ENCODE data around the gene WNT16. TPM values are rescaled to one million over a fixed set of nuclear protein-coding genes. Genes with fewer than 3 reads are reported as not detected.
"Not testable (repeated sequence)": the region's sequence is repeated elsewhere in the genome, so short reads cannot be mapped to it uniquely, and the experiment has no call there.

WNT16 gene
- total and polyA plus RNA-seq, 7 experiments from 2014 or later: not detected

GRCh38 chr7:121305109-121305508 lies 23.7 kb upstream of the WNT16 start:
- H3K4me3 Mint-ChIP-seq: no peak overlapping the region
- no peak for ATAC-seq

GRCh38 chr7:121306565-121306964 lies 22.2 kb upstream of the WNT16 start:
- H3K4me3 Mint-ChIP-seq: no peak overlapping the region
- H3K27ac Mint-ChIP-seq: no peak overlapping the region

More at GRCh38 chr7:121305109-121305508, 23.7 kb upstream of the WNT16 start:
- no peaks in the 10 kb centered on the region for H3K27me3 ChIP-seq (ENCODE audit: control insufficient read depth in 2 of 2, insufficient read depth in 2 of 2, low read length in 2 of 2)
- H3K4me3 ChIP-seq (ENCODE audit: low read length): no peak overlapping the region
- H3K36me3 Mint-ChIP-seq: no peaks in the 10 kb centered on the region
- no peak for DNase-seq
- H3K27ac Mint-ChIP-seq: no peak overlapping the region
- peaks cover 0 to 3% (median 0%) of the 10 kb centered on the region in 11 donors for H3K9me3 Mint-ChIP-seq
- no peak overlapping the region for H3K27ac ChIP-seq (ENCODE audit: low read depth, low read length)
- POLR2A ChIA-PET: no interaction called here
- H3K4me1 Mint-ChIP-seq: no peaks in the 10 kb centered on the region
- H3K27me3 Mint-ChIP-seq: peaks cover 12 to 36% (median 23%) of the 10 kb centered on the region in 5 donors
- no peaks in the 10 kb centered on the region for H3K9me3 ChIP-seq (ENCODE audit: control insufficient read depth in 2 of 3, low read length in 3 of 3)
- no peaks in the 10 kb centered on the region for H3K4me1 ChIP-seq (ENCODE audit: control insufficient read depth in 2 of 2, insufficient read depth in 2 of 2, low read length in 2 of 2)
- CTCF ChIA-PET: no interaction called here
- intact Hi-C loops (cut with micrococcal nuclease): no loop called here
- H3K36me3 ChIP-seq (ENCODE audit: control insufficient read depth in 2 of 3, insufficient read depth in 3 of 3, low read length in 3 of 3): no peaks in the 10 kb centered on the region

GRCh38 chr7:121307021-121307574 lies 21.7 kb upstream of the WNT16 start:
- H3K27ac Mint-ChIP-seq: no peak overlapping the region
- H3K27ac ChIP-seq (ENCODE audit: low read depth, low read length): no peak overlapping the region
- no peaks in the 10 kb centered on the region for H3K36me3 ChIP-seq (ENCODE audit: control insufficient read depth in 2 of 3, insufficient read depth in 3 of 3, low read length in 3 of 3)
- no peak overlapping the region for H3K4me3 Mint-ChIP-seq
- H3K9me3 ChIP-seq (ENCODE audit: control insufficient read depth in 2 of 3, low read length in 3 of 3): no peaks in the 10 kb centered on the region
- intact Hi-C loops (cut with micrococcal nuclease): no loop called here
- DNase-seq (no peak), ATAC-seq (no peak)
- H3K4me1 ChIP-seq (ENCODE audit: control insufficient read depth in 2 of 2, insufficient read depth in 2 of 2, low read length in 2 of 2): no peaks in the 10 kb centered on the region
- CTCF ChIA-PET: no interaction called here
- POLR2A ChIA-PET: no interaction called here
- no peaks in the 10 kb centered on the region for H3K4me1 Mint-ChIP-seq
- peaks cover 17 to 29% (median 20%) of the 10 kb centered on the region in 5 donors for H3K27me3 Mint-ChIP-seq
- no peak overlapping the region for H3K4me3 ChIP-seq (ENCODE audit: low read length)
- peaks cover 0 to 6% (median 1%) of the 10 kb centered on the region in 11 donors for H3K9me3 Mint-ChIP-seq
- no peaks in the 10 kb centered on the region for H3K27me3 ChIP-seq (ENCODE audit: control insufficient read depth in 2 of 2, insufficient read depth in 2 of 2, low read length in 2 of 2)
- H3K36me3 Mint-ChIP-seq: no peaks in the 10 kb centered on the region

More at GRCh38 chr7:121306565-121306964, 22.2 kb upstream of the WNT16 start:
- intact Hi-C loops (cut with micrococcal nuclease): no loop called here
- Histone ChIP-seq H3K27ac (ENCODE audit: low read depth, low read length) (no peak overlapping the region), H3K27me3 (ENCODE audit: control insufficient read depth in 2 of 2, insufficient read depth in 2 of 2, low read length in 2 of 2) (no peaks in the 10 kb centered on the region), H3K36me3 (ENCODE audit: control insufficient read depth in 2 of 3, insufficient read depth in 3 of 3, low read length in 3 of 3) (no peaks in the 10 kb centered on the region), H3K4me3 (ENCODE audit: low read length) (no peak overlapping the region), H3K4me1 (ENCODE audit: control insufficient read depth in 2 of 2, insufficient read depth in 2 of 2, low read length in 2 of 2) (no peaks in the 10 kb centered on the region), H3K9me3 (ENCODE audit: control insufficient read depth in 2 of 3, low read length in 3 of 3) (no peaks in the 10 kb centered on the region)
- H3K4me1 Mint-ChIP-seq: no peaks in the 10 kb centered on the region
- ChIA-PET CTCF (no interaction called here), POLR2A (no interaction called here)
- DNase-seq: no peak
- peaks cover 17 to 31% (median 23%) of the 10 kb centered on the region in 5 donors for H3K27me3 Mint-ChIP-seq
- ATAC-seq: no peak
- no peaks in the 10 kb centered on the region for H3K36me3 Mint-ChIP-seq
- peaks cover 0 to 6% (median 1%) of the 10 kb centered on the region in 11 donors for H3K9me3 Mint-ChIP-seq

GRCh38 chr7:121313220-121313792 lies 15.5 kb upstream of the WNT16 start:
- POLR2A ChIA-PET: no interaction called here
- H3K36me3 Mint-ChIP-seq: no peaks in the 10 kb centered on the region

GRCh38 chr7:121313793-121314676 lies 14.8 kb upstream of the WNT16 start:
- Histone ChIP-seq H3K9me3 (ENCODE audit: control insufficient read depth in 2 of 3, low read length in 3 of 3) (no peaks in the 10 kb centered on the region), H3K36me3 (ENCODE audit: control insufficient read depth in 2 of 3, insufficient read depth in 3 of 3, low read length in 3 of 3) (no peaks in the 10 kb centered on the region), H3K4me1 (ENCODE audit: control insufficient read depth in 2 of 2, insufficient read depth in 2 of 2, low read length in 2 of 2) (no peaks in the 10 kb centered on the region), H3K27me3 (ENCODE audit: control insufficient read depth in 2 of 2, insufficient read depth in 2 of 2, low read length in 2 of 2) (no peaks in the 10 kb centered on the region), H3K27ac (ENCODE audit: low read depth, low read length) (no peak overlapping the region), H3K4me3 (ENCODE audit: low read length) (no peak overlapping the region)
- Mint-ChIP-seq H3K4me3 (no peak overlapping the region), H3K4me1 (no peaks in the 10 kb centered on the region), H3K27ac (no peak overlapping the region), H3K27me3 (peaks cover 8 to 24% (median 18%) of the 10 kb centered on the region in 5 donors), H3K36me3 (no peaks in the 10 kb centered on the region), H3K9me3 (peaks cover 0 to 6% (median 1%) of the 10 kb centered on the region in 11 donors)
- CTCF ChIA-PET: no interaction called here
- POLR2A ChIA-PET: no interaction called here
- DNase-seq (no peak), ATAC-seq (no peak)
- intact Hi-C loops (cut with micrococcal nuclease): no loop called here

More at GRCh38 chr7:121313220-121313792, 15.5 kb upstream of the WNT16 start:
- no peaks in the 10 kb centered on the region for H3K4me1 Mint-ChIP-seq
- CTCF ChIA-PET: no interaction called here
- Histone ChIP-seq H3K36me3 (ENCODE audit: control insufficient read depth in 2 of 3, insufficient read depth in 3 of 3, low read length in 3 of 3) (no peaks in the 10 kb centered on the region), H3K9me3 (ENCODE audit: control insufficient read depth in 2 of 3, low read length in 3 of 3) (no peaks in the 10 kb centered on the region), H3K27me3 (ENCODE audit: control insufficient read depth in 2 of 2, insufficient read depth in 2 of 2, low read length in 2 of 2) (no peaks in the 10 kb centered on the region), H3K4me1 (ENCODE audit: control insufficient read depth in 2 of 2, insufficient read depth in 2 of 2, low read length in 2 of 2) (no peaks in the 10 kb centered on the region), H3K27ac (ENCODE audit: low read depth, low read length) (no peak overlapping the region), H3K4me3 (ENCODE audit: low read length) (no peak overlapping the region)
- no peak for ATAC-seq
- H3K27ac Mint-ChIP-seq: no peak overlapping the region
- intact Hi-C loops (cut with micrococcal nuclease): no loop called here
- peaks cover 0 to 6% (median 1%) of the 10 kb centered on the region in 11 donors for H3K9me3 Mint-ChIP-seq
- peaks cover 8 to 25% (median 19%) of the 10 kb centered on the region in 5 donors for H3K27me3 Mint-ChIP-seq
- no peak overlapping the region for H3K4me3 Mint-ChIP-seq
- DNase-seq: no peak

- CTCF ChIA-PET; intact Hi-C loops (cut with micrococcal nuclease); POLR2A ChIA-PET; H3K36me3 ChIP-seq (ENCODE audit: control insufficient read depth in 2 of 3, insufficient read depth in 3 of 3, low read length in 3 of 3); H3K4me1 ChIP-seq (ENCODE audit: control insufficient read depth in 2 of 2, insufficient read depth in 2 of 2, low read length in 2 of 2); H3K4me1 Mint-ChIP-seq; H3K36me3 Mint-ChIP-seq; H3K27ac ChIP-seq (ENCODE audit: low read depth, low read length); H3K9me3 ChIP-seq (ENCODE audit: control insufficient read depth in 2 of 3, low read length in 3 of 3); H3K9me3 Mint-ChIP-seq; H3K4me3 ChIP-seq (ENCODE audit: low read length); ATAC-seq; H3K27ac Mint-ChIP-seq; H3K4me3 Mint-ChIP-seq; H3K27me3 ChIP-seq (ENCODE audit: control insufficient read depth in 2 of 2, insufficient read depth in 2 of 2, low read length in 2 of 2); DNase-seq: not testable (repeated sequence)
- peaks cover 0 to 24% (median 15%) of the 10 kb centered on the region in 5 donors for H3K27me3 Mint-ChIP-seq
Observed at GRCh38 chr7:121315170-121315569, 13.6 kb upstream of the WNT16 start.
